H1 (cell line): Measurements from ENCODE around the gene ACTN3. TPM values are rescaled to one million over a fixed set of nuclear protein-coding genes. Genes with fewer than 3 reads are reported as not detected.

ENCODE experiments used
- GTF2F1 ChIP-seq: IDR thresholded peaks from 2 replicates; pipeline ENCODE4 v1.6.1; 2012; ENCODE audit warnings: low read depth, low read length, improper control_type of control experiment, borderline replicate concordance
- NRF1 ChIP-seq: IDR thresholded peaks from 2 replicates; pipeline ENCODE4 v1.6.1; 2011; ENCODE audit warnings: mild to moderate bottlenecking, low read depth, low read length, improper control_type of control experiment
- polyA plus RNA-seq, 7 experiments: library from polyadenylated mRNA; depleted of rRNA in 3 of 7; stranded (reverse) in 5 of 7; unstranded in 2 of 7; fragments of >200 nt in 5 of 7; fragments of 200-250 nt in 2 of 7; gene quantifications; 1 replicate in 5 of 7; 2 replicates in 1 of 7; 4 replicates in 1 of 7; pipeline versions ENCODE4 v1.2.1 to v1.2.3, GENCODE V29; 2011 to 2013; ENCODE audit warnings: missing spikeins in 2 of 7, mixed read lengths in 2 of 7
- total RNA-seq: library from RNA; stranded (reverse); fragmentation: NEBNext Ultra II Directional; extraction: Animal tissue kit (Norgen Biotek cat#: 25700); gene quantifications from 2 replicates; pipeline ENCODE4 v1.2.1, GENCODE V29; 2021
- TF ChIP-seq, protein P1 (sequence below): IDR thresholded peaks from 2 replicates; pipeline ENCODE4 v1.6.1; 2011; ENCODE audit warnings: low read length, improper control_type of control experiment
- TF ChIP-seq, protein P2 (sequence below): IDR thresholded peaks from 2 replicates; pipeline ENCODE4 v1.6.1; 2012; ENCODE audit warnings: inconsistent platforms

The ACTN3 gene
- total and polyA plus RNA-seq, 2 of the 8 experiments (the other 6 are each of a cell fraction or from before 2014, with no cell fraction given): 30.8 to 36.7 TPM

DNA sequence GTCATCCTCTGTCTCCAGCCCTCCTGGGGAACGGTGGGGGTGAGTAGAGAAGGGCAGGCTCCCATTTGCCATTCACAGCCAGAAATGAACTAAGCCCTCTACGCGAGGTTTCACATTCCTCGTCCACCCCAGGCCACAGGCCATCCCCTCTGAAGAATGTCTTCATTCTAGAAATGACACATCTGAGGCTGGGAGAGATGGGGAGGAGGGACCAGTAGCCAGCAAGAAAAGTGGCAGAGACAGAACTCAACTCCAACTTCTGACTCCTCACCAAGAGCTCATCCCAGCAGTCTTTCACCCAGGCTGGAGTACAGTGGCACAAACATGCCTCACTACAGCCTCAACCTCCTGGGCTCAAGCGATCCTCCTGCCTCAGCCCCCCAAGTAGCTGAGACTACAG is 18.3 kb downstream of the ACTN3 start (continued):
- TF ChIP-seq NRF1: no peak
- TF ChIP-seq, protein P1, sequence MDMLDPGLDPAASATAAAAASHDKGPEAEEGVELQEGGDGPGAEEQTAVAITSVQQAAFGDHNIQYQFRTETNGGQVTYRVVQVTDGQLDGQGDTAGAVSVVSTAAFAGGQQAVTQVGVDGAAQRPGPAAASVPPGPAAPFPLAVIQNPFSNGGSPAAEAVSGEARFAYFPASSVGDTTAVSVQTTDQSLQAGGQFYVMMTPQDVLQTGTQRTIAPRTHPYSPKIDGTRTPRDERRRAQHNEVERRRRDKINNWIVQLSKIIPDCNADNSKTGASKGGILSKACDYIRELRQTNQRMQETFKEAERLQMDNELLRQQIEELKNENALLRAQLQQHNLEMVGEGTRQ: no peak
- no peak for TF ChIP-seq GTF2F1
- TF ChIP-seq, protein P2, sequence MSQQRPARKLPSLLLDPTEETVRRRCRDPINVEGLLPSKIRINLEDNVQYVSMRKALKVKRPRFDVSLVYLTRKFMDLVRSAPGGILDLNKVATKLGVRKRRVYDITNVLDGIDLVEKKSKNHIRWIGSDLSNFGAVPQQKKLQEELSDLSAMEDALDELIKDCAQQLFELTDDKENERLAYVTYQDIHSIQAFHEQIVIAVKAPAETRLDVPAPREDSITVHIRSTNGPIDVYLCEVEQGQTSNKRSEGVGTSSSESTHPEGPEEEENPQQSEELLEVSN: no peak
